ENCODE results near the gene COX19.

The COX19 gene

DNA sequence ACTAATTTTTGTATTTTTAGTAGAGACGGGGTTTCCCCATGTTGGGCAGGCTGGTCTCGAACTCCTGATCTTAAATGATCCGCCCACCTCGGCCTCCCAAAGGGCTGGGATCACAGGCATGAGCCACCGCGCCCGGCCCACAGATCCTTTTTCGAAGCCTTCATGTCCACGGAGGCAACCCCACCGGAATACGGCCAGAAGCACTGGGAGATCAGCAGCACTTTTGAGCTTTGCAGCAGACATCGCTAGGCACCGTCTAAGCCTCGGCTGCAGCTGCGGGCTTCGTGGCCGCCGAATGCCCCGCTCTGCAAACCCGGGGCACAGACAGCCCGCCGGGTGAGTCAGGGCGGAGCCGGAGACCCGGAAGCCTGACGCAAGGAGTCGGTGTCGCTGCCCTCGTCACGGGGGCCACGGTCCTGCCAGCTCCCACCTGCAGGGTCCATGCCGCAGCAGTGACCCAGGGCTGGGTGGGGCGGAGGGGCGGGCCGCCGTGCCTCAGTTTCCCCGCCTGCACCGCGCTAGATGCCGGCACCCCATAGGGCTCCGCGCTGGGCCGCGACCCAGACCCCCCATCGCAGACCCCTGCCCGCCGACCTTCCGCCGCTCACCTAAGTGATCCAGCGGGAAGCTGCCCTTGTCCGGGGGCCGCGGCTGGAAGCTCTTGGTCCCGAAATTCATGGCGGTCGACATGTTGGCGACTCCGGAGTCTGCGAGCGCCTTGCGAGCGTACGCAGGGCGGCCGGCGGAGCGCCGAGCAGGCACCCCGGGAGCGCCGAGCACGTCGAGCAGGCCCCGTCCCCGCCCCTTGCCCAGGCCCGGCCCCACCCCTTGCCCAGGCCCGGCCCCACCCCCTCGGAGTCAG lies at the start of gene COX19:
Gene COX19, minus strand, starts transcription at position 730 of the 862 bp plus-strand sequence. Its CDS starts 40 bp downstream, at position 690.
- Histone ChIP-seq H3K27ac (peak within 1 kb of the TSS; percentile 94 to 100), H3K4me3 (peak within 1 kb of the TSS; percentile 100)
- peak; percentile 91 for DNase-seq (ENCODE audit: low spot score)
- TF ChIP-seq, protein P1, sequence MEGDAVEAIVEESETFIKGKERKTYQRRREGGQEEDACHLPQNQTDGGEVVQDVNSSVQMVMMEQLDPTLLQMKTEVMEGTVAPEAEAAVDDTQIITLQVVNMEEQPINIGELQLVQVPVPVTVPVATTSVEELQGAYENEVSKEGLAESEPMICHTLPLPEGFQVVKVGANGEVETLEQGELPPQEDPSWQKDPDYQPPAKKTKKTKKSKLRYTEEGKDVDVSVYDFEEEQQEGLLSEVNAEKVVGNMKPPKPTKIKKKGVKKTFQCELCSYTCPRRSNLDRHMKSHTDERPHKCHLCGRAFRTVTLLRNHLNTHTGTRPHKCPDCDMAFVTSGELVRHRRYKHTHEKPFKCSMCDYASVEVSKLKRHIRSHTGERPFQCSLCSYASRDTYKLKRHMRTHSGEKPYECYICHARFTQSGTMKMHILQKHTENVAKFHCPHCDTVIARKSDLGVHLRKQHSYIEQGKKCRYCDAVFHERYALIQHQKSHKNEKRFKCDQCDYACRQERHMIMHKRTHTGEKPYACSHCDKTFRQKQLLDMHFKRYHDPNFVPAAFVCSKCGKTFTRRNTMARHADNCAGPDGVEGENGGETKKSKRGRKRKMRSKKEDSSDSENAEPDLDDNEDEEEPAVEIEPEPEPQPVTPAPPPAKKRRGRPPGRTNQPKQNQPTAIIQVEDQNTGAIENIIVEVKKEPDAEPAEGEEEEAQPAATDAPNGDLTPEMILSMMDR (IDR thresholded peaks at IDR 0.05) = no peak

DNA sequence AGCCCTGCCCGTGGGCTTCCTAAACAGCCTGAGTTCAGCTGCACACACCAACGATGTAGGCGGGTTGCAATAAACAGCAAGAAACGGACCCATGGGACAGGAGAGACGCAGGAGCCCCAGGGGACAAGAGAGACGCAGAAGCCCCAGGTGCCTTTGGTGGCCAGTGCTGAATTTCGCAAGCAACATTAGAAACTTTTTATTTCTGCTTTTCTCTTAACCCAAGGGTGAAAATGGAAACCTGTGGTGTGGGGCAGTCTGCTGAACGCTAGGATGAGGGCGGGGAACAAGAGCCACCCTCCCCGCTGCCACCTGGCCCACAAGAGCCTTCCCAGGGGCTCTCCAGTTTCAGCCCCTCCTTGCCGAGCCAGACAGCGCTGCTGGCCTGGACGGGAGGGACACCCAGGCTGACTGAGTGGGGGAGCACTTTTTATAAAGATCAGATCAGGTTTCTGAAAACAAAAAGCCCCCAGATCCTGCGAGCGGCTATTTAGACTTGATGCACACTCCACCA lies 49.0 kb upstream of the COX19 start:
- DNase-seq (ENCODE audit: low spot score) = no peak
- H3K27ac ChIP-seq = no peak overlapping the region
- no peak overlapping the region for H3K4me3 ChIP-seq
- TF ChIP-seq, protein P1 (IDR thresholded peaks at IDR 0.05) = no peak

GRCh38 chr7:1022801-1023465 lies 47.6 kb upstream of the COX19 start:
- DNase-seq (ENCODE audit: low spot score) = no peak
- no peak overlapping the region for H3K27ac ChIP-seq
- no peak overlapping the region for H3K4me3 ChIP-seq
- TF ChIP-seq, protein P1 (IDR thresholded peaks at IDR 0.05) = no peak

DNA sequence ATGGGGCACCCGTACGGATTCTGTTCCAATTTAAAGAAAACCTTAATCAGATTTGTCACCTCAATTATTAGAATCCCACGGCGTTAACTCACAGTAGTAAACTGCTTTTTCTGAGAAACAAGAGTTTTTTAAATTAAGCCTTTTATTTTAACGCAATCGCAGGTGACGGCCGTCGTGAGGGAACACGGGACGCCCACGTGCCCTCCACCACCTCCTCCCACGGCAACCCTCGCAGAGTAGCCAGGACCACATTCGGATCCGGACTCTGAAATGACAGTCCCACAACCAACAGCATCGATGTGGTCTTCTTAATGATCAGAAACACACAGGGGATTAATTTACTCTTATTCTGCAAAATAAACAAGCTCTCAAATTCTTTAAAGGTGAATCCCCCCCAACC lies 47.0 kb upstream of the COX19 start:
- TF ChIP-seq, protein P1 (IDR thresholded peaks at IDR 0.05) = no peak
- no peak overlapping the region for H3K27ac ChIP-seq
- DNase-seq (ENCODE audit: low spot score) = no peak
- no peak overlapping the region for H3K4me3 ChIP-seq

- no peak for DNase-seq (ENCODE audit: low spot score)
- TF ChIP-seq, protein P1 (IDR thresholded peaks at IDR 0.05) = no peak
- Histone ChIP-seq H3K27ac (no peak overlapping the region), H3K4me3 (no peak overlapping the region)
Measured at GRCh38 chr7:1021931-1022330, 46.6 kb upstream of the COX19 start.

GRCh38 chr7:1021366-1021765 lies 46.0 kb upstream of the COX19 start:
- no peak overlapping the region for H3K27ac ChIP-seq
- TF ChIP-seq, protein P1 (IDR thresholded peaks at IDR 0.05) = no peak
- H3K4me3 ChIP-seq = no peak overlapping the region
- no peak for DNase-seq (ENCODE audit: low spot score)

Data from coronary artery (tissue), 2 donors.